Activated CD4-positive, alpha-beta memory T cell treated with anti-CD3 and anti-CD28 coated beads, Interleukin-2, amount 10 ng/mL, durations not matched to agents 7 days and 5 days (primary cell): ENCODE results near the gene SLC25A31. TPM values are rescaled to one million over a fixed set of nuclear protein-coding genes. Genes with fewer than 3 reads are reported as not detected.

Source experiments
- CTCF ChIA-PET: fragments of 350-600 bp; sonication (Branson Sonifier 250); formaldehyde crosslinking; loops from one replicate; lab custom pipeline; 2021; ENCODE audit warnings: antibody characterized with exemption, inconsistent platforms; lab: Charles Lee
- POLR2A ChIA-PET: fragments of 350-600 bp; sonication (Branson Sonifier 250); formaldehyde crosslinking; loops from one replicate; lab custom pipeline; 2021; ENCODE audit warnings: antibody characterized with exemption; lab: Charles Lee
- DNase-seq: peaks from one replicate; pipeline ENCODE4 v3.0.0-alpha.2; 2020
- H3K27ac Mint-ChIP-seq: one replicate; pipeline ENCODE4 v1.8.0; 2021; ENCODE audit warnings: mild to moderate bottlenecking, mixed read lengths
- H3K27me3 Mint-ChIP-seq: one replicate; pipeline ENCODE4 v1.8.0; 2021; ENCODE audit warnings: mixed read lengths
- H3K36me3 Mint-ChIP-seq: one replicate; pipeline ENCODE4 v1.8.0; 2021; ENCODE audit warnings: low read depth, mixed read lengths
- H3K4me1 Mint-ChIP-seq: one replicate; pipeline ENCODE4 v1.8.0; 2021; ENCODE audit warnings: mixed read lengths
- H3K4me3 Mint-ChIP-seq: one replicate; pipeline ENCODE4 v1.8.0; 2021; ENCODE audit warnings: mild to moderate bottlenecking, mixed read lengths
- H3K9me3 Mint-ChIP-seq: one replicate; pipeline ENCODE4 v1.8.0; 2021; ENCODE audit warnings: mixed read lengths
- total RNA-seq, 2 experiments: library from RNA; stranded (reverse); gene quantifications; one replicate each; pipeline ENCODE4 v1.2.3, GENCODE V29; 2021

The SLC25A31 gene
- total RNA-seq, 2 experiments from 2014 or later, result not detected

GRCh38 chr4:127782025-127782274 lies 51.8 kb downstream of the SLC25A31 start:
- no peak for DNase-seq
- H3K4me1 Mint-ChIP-seq, result peaks cover 17% of the 10 kb centered on the region
- H3K36me3 Mint-ChIP-seq, result no peaks in the 10 kb centered on the region
- ChIA-PET POLR2A (interaction anchor here (0.6 to 1.3 kb wide), 2 partner anchors 99 to 279 kb away, joined by 3 to 6 read pairs; partner anchors contain the start of genes LARP1B and PLK4), CTCF (interaction anchor here (0.6 kb wide), 1 partner anchor 415 kb away, joined by 3 read pairs; no protein-coding TSS in a partner anchor)
- no peak overlapping the region for H3K27ac Mint-ChIP-seq
- H3K9me3 Mint-ChIP-seq, result no peaks in the 10 kb centered on the region
- peaks cover 60% of the 10 kb centered on the region for H3K27me3 Mint-ChIP-seq
- peak overlapping the region; percentile 57 for H3K4me3 Mint-ChIP-seq

- Mint-ChIP-seq H3K36me3 (no peaks in the 10 kb centered on the region), H3K4me1 (peaks cover 17% of the 10 kb centered on the region), H3K27me3 (peaks cover 59% of the 10 kb centered on the region), H3K9me3 (no peaks in the 10 kb centered on the region), H3K27ac (peak within 1 kb of the TSS; percentile 17), H3K4me3 (peak within 1 kb of the TSS; percentile 72)
- peak; percentile 63 for DNase-seq
- ChIA-PET CTCF (interaction anchor here (0.6 to 0.8 kb wide), 2 partner anchors 279 to 414 kb away, joined by 3 read pairs; partner anchors contain the start of gene LARP1B), POLR2A (interaction anchor here (0.6 to 1.9 kb wide), 4 partner anchors 98 to 1635 kb away, joined by 3 to 6 read pairs (median 4); partner anchors contain the start of genes ABHD18, LARP1B, MFSD8 and PLK4)
Measured at GRCh38 chr4:127782275-127783025, 52.2 kb downstream of the SLC25A31 start, which contains the start of gene HSPA4L. Gene HSPA4L (plus strand): TSS chr4:127782322. CDS start chr4:127782551, 229 bp downstream.

- Mint-ChIP-seq H3K27me3 (peaks cover 56% of the 10 kb centered on the region), H3K9me3 (no peaks in the 10 kb centered on the region), H3K36me3 (no peaks in the 10 kb centered on the region), H3K27ac (no peak overlapping the region), H3K4me1 (peaks cover 17% of the 10 kb centered on the region), H3K4me3 (peak overlapping the region; percentile 72)
- ChIA-PET CTCF (interaction anchor here (0.8 kb wide), 1 partner anchor 278 kb away, joined by 3 read pairs; the partner anchor contains the start of gene LARP1B), POLR2A (interaction anchor here (0.6 to 1.9 kb wide), 2 partner anchors 182 to 1634 kb away, joined by 3 to 6 read pairs; partner anchors contain the start of genes ABHD18 and MFSD8)
- DNase-seq, result no peak
Measured at GRCh38 chr4:127783026-127783769, 53.0 kb downstream of the SLC25A31 start.

- Mint-ChIP-seq H3K4me1 (peaks cover 17% of the 10 kb centered on the region), H3K9me3 (no peaks in the 10 kb centered on the region), H3K36me3 (no peaks in the 10 kb centered on the region), H3K27me3 (peaks cover 58% of the 10 kb centered on the region), H3K4me3 (no peak overlapping the region), H3K27ac (no peak overlapping the region)
- no peak for DNase-seq
- ChIA-PET CTCF (no interaction called here), POLR2A (interaction anchor here (1.9 kb wide), 1 partner anchor 181 kb away, joined by 6 read pairs; the partner anchor contains the start of genes ABHD18 and MFSD8)
Measured at GRCh38 chr4:127783955-127784770, 54.0 kb downstream of the SLC25A31 start.

GRCh38 chr4:127788517-127788916 lies 58.3 kb downstream of the SLC25A31 start:
- no peaks in the 10 kb centered on the region for H3K9me3 Mint-ChIP-seq
- no peak overlapping the region for H3K27ac Mint-ChIP-seq
- ChIA-PET CTCF (no interaction called here), POLR2A (no interaction called here)
- no peaks in the 10 kb centered on the region for H3K36me3 Mint-ChIP-seq
- H3K4me1 Mint-ChIP-seq, result no peaks in the 10 kb centered on the region
- no peak overlapping the region for H3K4me3 Mint-ChIP-seq
- peaks cover 37% of the 10 kb centered on the region for H3K27me3 Mint-ChIP-seq
- DNase-seq, result no peak

GRCh38 chr4:127791391-127791790 lies 61.2 kb downstream of the SLC25A31 start:
- H3K27me3 Mint-ChIP-seq, result peaks cover 28% of the 10 kb centered on the region
- CTCF ChIA-PET, result no interaction called here
- H3K9me3 Mint-ChIP-seq, result no peaks in the 10 kb centered on the region

GRCh38 chr4:127793528-127793927 lies 63.3 kb downstream of the SLC25A31 start:
- DNase-seq, result no peak
- CTCF ChIA-PET, result no interaction called here

More at GRCh38 chr4:127791391-127791790, 61.2 kb downstream of the SLC25A31 start:
- POLR2A ChIA-PET, result no interaction called here
- Mint-ChIP-seq H3K36me3 (no peaks in the 10 kb centered on the region), H3K27ac (no peak overlapping the region), H3K4me3 (no peak overlapping the region), H3K4me1 (no peaks in the 10 kb centered on the region)
- DNase-seq, result no peak

GRCh38 chr4:127799711-127800110 lies 69.5 kb downstream of the SLC25A31 start:
- ChIA-PET CTCF (no interaction called here), POLR2A (no interaction called here)
- no peak for DNase-seq
- Mint-ChIP-seq H3K27me3 (peaks cover 11% of the 10 kb centered on the region), H3K27ac (no peak overlapping the region), H3K36me3 (no peaks in the 10 kb centered on the region), H3K4me1 (no peaks in the 10 kb centered on the region), H3K4me3 (no peak overlapping the region), H3K9me3 (no peaks in the 10 kb centered on the region)

More at GRCh38 chr4:127793528-127793927, 63.3 kb downstream of the SLC25A31 start:
- Mint-ChIP-seq H3K27ac (no peak overlapping the region), H3K4me3 (no peak overlapping the region), H3K36me3 (no peaks in the 10 kb centered on the region), H3K27me3 (peaks cover 28% of the 10 kb centered on the region), H3K9me3 (no peaks in the 10 kb centered on the region), H3K4me1 (no peaks in the 10 kb centered on the region)
- POLR2A ChIA-PET, result no interaction called here

- H3K4me1 Mint-ChIP-seq, result no peaks in the 10 kb centered on the region
- peaks cover 6% of the 10 kb centered on the region for H3K27me3 Mint-ChIP-seq
- H3K36me3 Mint-ChIP-seq, result no peaks in the 10 kb centered on the region
- no peak overlapping the region for H3K4me3 Mint-ChIP-seq
- H3K27ac Mint-ChIP-seq, result no peak overlapping the region
- DNase-seq, result no peak
- CTCF ChIA-PET, result no interaction called here
- POLR2A ChIA-PET, result no interaction called here
- H3K9me3 Mint-ChIP-seq, result no peaks in the 10 kb centered on the region
Measured at GRCh38 chr4:127809173-127809800, 79.1 kb downstream of the SLC25A31 start.

- no peaks in the 10 kb centered on the region for H3K36me3 Mint-ChIP-seq
- no peak overlapping the region for H3K27ac Mint-ChIP-seq
- H3K27me3 Mint-ChIP-seq, result peaks cover 6% of the 10 kb centered on the region
- ChIA-PET CTCF (no interaction called here), POLR2A (no interaction called here)
- no peak overlapping the region for H3K4me3 Mint-ChIP-seq
- H3K4me1 Mint-ChIP-seq, result no peaks in the 10 kb centered on the region
- no peaks in the 10 kb centered on the region for H3K9me3 Mint-ChIP-seq
- DNase-seq, result no peak
Measured at GRCh38 chr4:127810551-127810950, 80.4 kb downstream of the SLC25A31 start.

GRCh38 chr4:127822430-127822829 lies 92.2 kb downstream of the SLC25A31 start:
- DNase-seq, result no peak
- no peaks in the 10 kb centered on the region for H3K4me1 Mint-ChIP-seq
- no peaks in the 10 kb centered on the region for H3K36me3 Mint-ChIP-seq
- POLR2A ChIA-PET, result no interaction called here
- peaks cover 2% of the 10 kb centered on the region for H3K27me3 Mint-ChIP-seq
- no peak overlapping the region for H3K27ac Mint-ChIP-seq
- CTCF ChIA-PET, result no interaction called here
- H3K9me3 Mint-ChIP-seq, result no peaks in the 10 kb centered on the region
- H3K4me3 Mint-ChIP-seq, result no peak overlapping the region
